COR-L47 (cell line): Measurements from ENCODE around the gene PEAK3.

Experiments used
- DNase-seq: peaks from one replicate; lab custom pipeline; 2025; lab: John Stamatoyannopoulos, UW

Gene PEAK3

GRCh38 chr19:2236314-2237050 lies 45.5 kb downstream of the PEAK3 start, which contains the start of the genes PLEKHJ1 and SF3A2:
Gene PLEKHJ1 (minus strand): TSS chr19:2236329. CDS start chr19:2236248, 81 bp downstream.
Gene SF3A2 (plus strand): TSS chr19:2236824. CDS start chr19:2243419, 6,595 bp downstream.
- peak; percentile 97 for DNase-seq

- DNase-seq, result no peak
These were observed 46.0 kb downstream of the PEAK3 start for GRCh38 chr19:2236064-2236313.

- peak; percentile 96 for DNase-seq
These were observed 46.5 kb downstream of the PEAK3 start for GRCh38 chr19:2235381-2236063.

- no peak for DNase-seq
These were observed 47.0 kb downstream of the PEAK3 start for GRCh38 chr19:2234996-2235380.

GRCh38 chr19:2233601-2234280 lies 48.2 kb downstream of the PEAK3 start:
- no peak for DNase-seq

- no peak for DNase-seq
These were observed 49.5 kb downstream of the PEAK3 start for GRCh38 chr19:2232286-2233151.

- DNase-seq, result no peak
These were observed 50.3 kb downstream of the PEAK3 start for GRCh38 chr19:2231621-2232221.

- no peak for DNase-seq
These were observed 51.0 kb downstream of the PEAK3 start for GRCh38 chr19:2230807-2231533.

GRCh38 chr19:2230033-2230531 lies 51.9 kb downstream of the PEAK3 start:
- DNase-seq, result no peak

GRCh38 chr19:2229103-2230032 lies 52.6 kb downstream of the PEAK3 start:
- DNase-seq, result no peak

- DNase-seq, result no peak
These were observed 53.6 kb downstream of the PEAK3 start for GRCh38 chr19:2228157-2229030.

GRCh38 chr19:2227415-2228156 lies 54.4 kb downstream of the PEAK3 start:
- no peak for DNase-seq

GRCh38 chr19:2226840-2227360 lies 55.1 kb downstream of the PEAK3 start:
- DNase-seq, result no peak

GRCh38 chr19:2226051-2226839 lies 55.7 kb downstream of the PEAK3 start:
- no peak for DNase-seq

GRCh38 chr19:2225415-2226050 lies 56.4 kb downstream of the PEAK3 start:
- no peak for DNase-seq

- DNase-seq, result no peak
These were observed 57.1 kb downstream of the PEAK3 start for GRCh38 chr19:2224754-2225349.
